PFSK-1 (cell line): Measurements from ENCODE around the gene ATRNL1.

Source experiments
- FOXP2 ChIP-seq: optimal IDR thresholded peaks from 2 replicates; pipeline ENCODE3; 2011; ENCODE audit warnings: borderline replicate concordance, control low read depth, inconsistent platforms; ENCODE audit not compliant: insufficient read depth; ENCODE audit errors: extremely low read length, extremely low read depth
- POLR2AphosphoS5 ChIP-seq: IDR thresholded peaks from 2 replicates; pipeline ENCODE4 v1.6.1; 2012; ENCODE audit warnings: low read depth, mild to moderate bottlenecking, control low read depth, low read length, moderate library complexity
- SIN3A ChIP-seq: IDR thresholded peaks from 2 replicates; pipeline ENCODE4 v1.6.1; 2012; ENCODE audit warnings: mild to moderate bottlenecking, low read length, moderate library complexity, borderline replicate concordance; ENCODE audit not compliant: insufficient read depth
- TAF1 ChIP-seq: IDR thresholded peaks from 2 replicates; pipeline ENCODE4 v1.6.1; 2012; ENCODE audit warnings: low read length, control low read depth, borderline replicate concordance; ENCODE audit not compliant: insufficient read depth
- TF ChIP-seq, protein P1 (sequence below), 2 experiments: IDR thresholded peaks; 2 replicates each; pipeline versions ENCODE4 v1.6.1 to v1.8.0; 2011 to 2012; ENCODE audit warnings: low read depth in 2 of 2, low read length in 2 of 2, control low read depth in 1 of 2, inconsistent platforms in 1 of 2, mild to moderate bottlenecking in 1 of 2, moderate library complexity in 1 of 2; ENCODE audit not compliant: insufficient read depth in 1 of 2

Gene ATRNL1

DNA sequence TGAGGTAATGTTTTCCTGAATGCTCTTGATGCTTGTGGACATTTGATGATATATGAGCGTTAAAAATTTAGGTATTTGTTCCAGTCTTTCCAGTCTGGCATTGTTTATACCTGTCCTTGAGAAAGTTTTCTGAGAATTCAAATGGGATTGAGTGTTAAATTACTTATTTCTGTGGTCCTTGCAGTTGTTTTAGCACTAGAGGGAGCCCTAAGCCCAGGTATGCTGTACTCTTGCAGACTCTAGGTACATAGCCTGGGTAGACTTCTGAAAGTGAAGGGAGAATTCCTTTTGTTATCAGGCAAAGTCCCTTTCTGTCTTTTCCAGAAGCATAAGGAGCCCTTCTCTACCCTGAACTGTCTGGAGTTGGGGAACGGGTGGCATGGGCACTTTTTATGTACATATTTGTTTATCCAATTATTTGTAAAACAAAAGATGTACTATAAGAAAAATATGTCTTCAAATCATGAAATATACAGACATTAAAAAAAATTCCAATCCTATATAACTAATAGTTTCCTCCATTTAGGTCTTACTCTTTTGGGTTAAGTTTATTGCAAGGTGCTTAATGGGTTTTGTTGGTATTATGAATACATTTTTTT lies 262.1 kb downstream of the ATRNL1 start:
- TF ChIP-seq POLR2AphosphoS5 (no peak), SIN3A (no peak), FOXP2 (no peak), TAF1 (no peak)
- TF ChIP-seq, protein P1, sequence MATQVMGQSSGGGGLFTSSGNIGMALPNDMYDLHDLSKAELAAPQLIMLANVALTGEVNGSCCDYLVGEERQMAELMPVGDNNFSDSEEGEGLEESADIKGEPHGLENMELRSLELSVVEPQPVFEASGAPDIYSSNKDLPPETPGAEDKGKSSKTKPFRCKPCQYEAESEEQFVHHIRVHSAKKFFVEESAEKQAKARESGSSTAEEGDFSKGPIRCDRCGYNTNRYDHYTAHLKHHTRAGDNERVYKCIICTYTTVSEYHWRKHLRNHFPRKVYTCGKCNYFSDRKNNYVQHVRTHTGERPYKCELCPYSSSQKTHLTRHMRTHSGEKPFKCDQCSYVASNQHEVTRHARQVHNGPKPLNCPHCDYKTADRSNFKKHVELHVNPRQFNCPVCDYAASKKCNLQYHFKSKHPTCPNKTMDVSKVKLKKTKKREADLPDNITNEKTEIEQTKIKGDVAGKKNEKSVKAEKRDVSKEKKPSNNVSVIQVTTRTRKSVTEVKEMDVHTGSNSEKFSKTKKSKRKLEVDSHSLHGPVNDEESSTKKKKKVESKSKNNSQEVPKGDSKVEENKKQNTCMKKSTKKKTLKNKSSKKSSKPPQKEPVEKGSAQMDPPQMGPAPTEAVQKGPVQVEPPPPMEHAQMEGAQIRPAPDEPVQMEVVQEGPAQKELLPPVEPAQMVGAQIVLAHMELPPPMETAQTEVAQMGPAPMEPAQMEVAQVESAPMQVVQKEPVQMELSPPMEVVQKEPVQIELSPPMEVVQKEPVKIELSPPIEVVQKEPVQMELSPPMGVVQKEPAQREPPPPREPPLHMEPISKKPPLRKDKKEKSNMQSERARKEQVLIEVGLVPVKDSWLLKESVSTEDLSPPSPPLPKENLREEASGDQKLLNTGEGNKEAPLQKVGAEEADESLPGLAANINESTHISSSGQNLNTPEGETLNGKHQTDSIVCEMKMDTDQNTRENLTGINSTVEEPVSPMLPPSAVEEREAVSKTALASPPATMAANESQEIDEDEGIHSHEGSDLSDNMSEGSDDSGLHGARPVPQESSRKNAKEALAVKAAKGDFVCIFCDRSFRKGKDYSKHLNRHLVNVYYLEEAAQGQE (IDR thresholded peaks at IDR 0.05; ENCODE audit: insufficient read depth in 1 of 2, low read depth in 2 of 2, low read length in 2 of 2) = no peak

DNA sequence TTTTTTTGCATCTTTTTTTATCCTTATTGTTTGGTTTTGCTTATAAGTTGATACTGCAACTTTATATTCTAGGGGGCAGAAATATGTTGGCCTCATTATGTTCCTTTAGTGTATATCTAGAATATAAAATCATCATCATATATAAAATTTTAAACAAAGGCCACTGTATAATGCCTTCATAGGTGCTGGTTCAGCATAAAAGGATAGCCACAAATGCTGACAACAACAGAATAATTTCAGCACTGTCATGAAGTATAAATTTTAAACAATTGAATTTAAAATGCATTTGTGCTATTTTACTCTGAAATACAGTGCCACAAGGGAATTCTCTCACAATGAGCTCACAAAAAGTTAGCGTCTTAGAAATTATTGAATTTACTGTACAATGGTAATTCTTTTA lies 285.9 kb downstream of the ATRNL1 start:
- TF ChIP-seq TAF1 = no peak
- TF ChIP-seq, protein P1 (IDR thresholded peaks at IDR 0.05; ENCODE audit: insufficient read depth in 1 of 2, low read depth in 2 of 2, low read length in 2 of 2) = no peak
- TF ChIP-seq POLR2AphosphoS5 = no peak
- no peak for TF ChIP-seq SIN3A
- TF ChIP-seq FOXP2 = no peak

- TF ChIP-seq SIN3A (no peak), TAF1 (no peak), POLR2AphosphoS5 (no peak), FOXP2 (no peak)
- TF ChIP-seq, protein P1 (IDR thresholded peaks at IDR 0.05; ENCODE audit: insufficient read depth in 1 of 2, low read depth in 2 of 2, low read length in 2 of 2) = no peak
Measured at GRCh38 chr10:115384665-115385064, 291.5 kb downstream of the ATRNL1 start.

DNA sequence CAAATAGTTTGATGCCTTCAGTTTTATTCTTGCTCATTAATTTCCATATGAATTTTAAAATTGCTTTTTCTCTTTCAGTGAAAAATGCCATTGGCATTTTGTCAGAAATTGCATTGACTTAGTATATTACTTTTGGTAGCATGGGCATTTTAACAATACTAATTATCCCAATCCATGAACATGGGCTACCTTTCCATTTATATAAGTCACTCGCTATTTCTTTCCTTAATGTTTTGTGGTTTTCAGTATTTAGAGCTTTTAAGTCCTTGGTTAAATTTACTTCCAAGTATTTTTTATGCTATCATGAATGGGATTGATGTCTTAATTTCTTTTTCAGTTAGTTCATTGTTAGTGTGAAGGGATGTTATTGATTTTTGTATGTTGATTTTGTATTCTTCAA lies 297.4 kb downstream of the ATRNL1 start:
- TF ChIP-seq TAF1 (no peak), FOXP2 (no peak), POLR2AphosphoS5 (no peak), SIN3A (no peak)
- TF ChIP-seq, protein P1 (IDR thresholded peaks at IDR 0.05; ENCODE audit: insufficient read depth in 1 of 2, low read depth in 2 of 2, low read length in 2 of 2) = no peak

DNA sequence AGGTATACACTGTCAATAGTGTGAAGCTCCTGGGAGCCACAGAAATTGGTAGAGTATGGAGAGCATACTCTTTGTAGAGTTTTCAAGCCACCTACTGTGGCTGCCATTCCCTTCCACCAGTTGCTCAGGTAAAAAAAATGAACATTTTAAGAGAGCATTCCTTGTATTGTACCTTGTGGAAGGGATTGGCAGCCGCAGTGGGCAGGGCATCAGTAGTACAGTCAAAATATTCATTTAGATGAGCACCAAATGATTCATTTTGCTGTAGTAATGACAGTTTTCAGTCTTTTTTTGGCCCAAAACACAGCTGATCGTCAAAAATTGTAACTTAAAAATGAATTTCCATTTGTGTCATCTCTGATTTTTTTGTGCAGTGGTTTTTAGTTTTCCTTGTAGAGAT lies 304.9 kb downstream of the ATRNL1 start:
- TF ChIP-seq TAF1 (no peak), POLR2AphosphoS5 (no peak), SIN3A (no peak), FOXP2 (no peak)
- TF ChIP-seq, protein P1 (IDR thresholded peaks at IDR 0.05; ENCODE audit: insufficient read depth in 1 of 2, low read depth in 2 of 2, low read length in 2 of 2) = no peak
